GM06990 (cell line): ENCODE results near the gene EXD3.
A peak's percentile ranks its signal among the peaks of the same experiment; 100 is the strongest.

Experiments used
- DNase-seq: peaks from one replicate; pipeline ENCODE4 v3.0.0-alpha.2; 2011; ENCODE audit not compliant: insufficient read length; ENCODE audit errors: extremely low read depth
- H3K27me3 ChIP-seq: replicated peaks from 2 replicates; pipeline ENCODE4 v1.6.0; 2011; ENCODE audit warnings: low read length; ENCODE audit not compliant: control insufficient read depth, insufficient read depth
- H3K36me3 ChIP-seq: 2 replicates; pipeline ENCODE4 v1.5.1; 2011; ENCODE audit warnings: low read length; ENCODE audit not compliant: control insufficient read depth, insufficient read depth
- H3K4me3 ChIP-seq: replicated peaks from 2 replicates; pipeline ENCODE4 v1.5.1; 2011; ENCODE audit warnings: low read depth, mild to moderate bottlenecking, control low read depth, low read length
- TF ChIP-seq, protein P1 (sequence below): IDR thresholded peaks from 2 replicates; pipeline ENCODE4 v1.5.1; 2011; ENCODE audit warnings: low read length, control low read depth, mild to moderate bottlenecking, inconsistent platforms; ENCODE audit not compliant: insufficient read depth, poor library complexity, severe bottlenecking

The EXD3 gene

DNA sequence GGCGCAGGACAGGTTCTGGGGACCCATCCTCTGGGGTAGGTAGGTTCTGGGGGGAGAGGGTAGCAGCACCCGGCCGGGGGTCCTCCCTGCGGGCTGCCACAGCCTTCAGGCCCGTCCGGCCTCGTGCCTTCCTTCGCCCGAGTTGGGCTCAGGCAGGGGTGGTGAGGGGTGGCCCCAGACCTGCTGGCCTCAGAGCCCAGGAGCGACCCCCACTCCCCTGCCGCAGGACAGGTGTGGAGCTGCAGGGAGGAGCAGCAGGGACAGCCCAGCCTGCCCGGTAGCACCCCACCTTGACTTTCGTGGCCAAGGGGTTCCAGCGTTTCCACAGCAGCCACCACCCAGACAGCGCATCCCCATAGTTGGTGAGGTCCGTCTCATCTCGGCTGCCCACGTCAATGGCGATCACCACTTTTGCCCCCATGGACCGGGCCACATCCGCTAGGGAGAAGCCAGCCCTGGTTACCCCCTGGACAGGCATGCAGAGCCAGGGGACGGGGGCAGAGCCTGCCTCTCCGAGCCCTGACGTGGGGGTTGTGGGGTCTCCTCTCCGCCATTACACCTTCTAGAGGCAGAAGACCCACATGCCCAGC, 39.5 kb upstream of the EXD3 start:
- no peak for DNase-seq
- no peaks in the 10 kb centered on the region for H3K27me3 ChIP-seq
- no peak overlapping the region for H3K4me3 ChIP-seq
- H3K36me3 ChIP-seq, result no peaks in the 10 kb centered on the region
- TF ChIP-seq, protein P1, sequence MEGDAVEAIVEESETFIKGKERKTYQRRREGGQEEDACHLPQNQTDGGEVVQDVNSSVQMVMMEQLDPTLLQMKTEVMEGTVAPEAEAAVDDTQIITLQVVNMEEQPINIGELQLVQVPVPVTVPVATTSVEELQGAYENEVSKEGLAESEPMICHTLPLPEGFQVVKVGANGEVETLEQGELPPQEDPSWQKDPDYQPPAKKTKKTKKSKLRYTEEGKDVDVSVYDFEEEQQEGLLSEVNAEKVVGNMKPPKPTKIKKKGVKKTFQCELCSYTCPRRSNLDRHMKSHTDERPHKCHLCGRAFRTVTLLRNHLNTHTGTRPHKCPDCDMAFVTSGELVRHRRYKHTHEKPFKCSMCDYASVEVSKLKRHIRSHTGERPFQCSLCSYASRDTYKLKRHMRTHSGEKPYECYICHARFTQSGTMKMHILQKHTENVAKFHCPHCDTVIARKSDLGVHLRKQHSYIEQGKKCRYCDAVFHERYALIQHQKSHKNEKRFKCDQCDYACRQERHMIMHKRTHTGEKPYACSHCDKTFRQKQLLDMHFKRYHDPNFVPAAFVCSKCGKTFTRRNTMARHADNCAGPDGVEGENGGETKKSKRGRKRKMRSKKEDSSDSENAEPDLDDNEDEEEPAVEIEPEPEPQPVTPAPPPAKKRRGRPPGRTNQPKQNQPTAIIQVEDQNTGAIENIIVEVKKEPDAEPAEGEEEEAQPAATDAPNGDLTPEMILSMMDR, result no peak

GRCh38 chr9:137461663-137462395, 38.9 kb upstream of the EXD3 start:
- Histone ChIP-seq H3K4me3 (peak overlapping the region; percentile 37), H3K27me3 (no peaks in the 10 kb centered on the region), H3K36me3 (peaks cover 3% of the 10 kb centered on the region)
- TF ChIP-seq, protein P1, result peak; percentile 47
- peak; percentile 93 for DNase-seq

GRCh38 chr9:137461316-137461662, 38.3 kb upstream of the EXD3 start:
- no peak for DNase-seq
- Histone ChIP-seq H3K27me3 (no peaks in the 10 kb centered on the region), H3K4me3 (peak overlapping the region; percentile 28), H3K36me3 (peaks cover 3% of the 10 kb centered on the region)
- TF ChIP-seq, protein P1, result no peak

DNA sequence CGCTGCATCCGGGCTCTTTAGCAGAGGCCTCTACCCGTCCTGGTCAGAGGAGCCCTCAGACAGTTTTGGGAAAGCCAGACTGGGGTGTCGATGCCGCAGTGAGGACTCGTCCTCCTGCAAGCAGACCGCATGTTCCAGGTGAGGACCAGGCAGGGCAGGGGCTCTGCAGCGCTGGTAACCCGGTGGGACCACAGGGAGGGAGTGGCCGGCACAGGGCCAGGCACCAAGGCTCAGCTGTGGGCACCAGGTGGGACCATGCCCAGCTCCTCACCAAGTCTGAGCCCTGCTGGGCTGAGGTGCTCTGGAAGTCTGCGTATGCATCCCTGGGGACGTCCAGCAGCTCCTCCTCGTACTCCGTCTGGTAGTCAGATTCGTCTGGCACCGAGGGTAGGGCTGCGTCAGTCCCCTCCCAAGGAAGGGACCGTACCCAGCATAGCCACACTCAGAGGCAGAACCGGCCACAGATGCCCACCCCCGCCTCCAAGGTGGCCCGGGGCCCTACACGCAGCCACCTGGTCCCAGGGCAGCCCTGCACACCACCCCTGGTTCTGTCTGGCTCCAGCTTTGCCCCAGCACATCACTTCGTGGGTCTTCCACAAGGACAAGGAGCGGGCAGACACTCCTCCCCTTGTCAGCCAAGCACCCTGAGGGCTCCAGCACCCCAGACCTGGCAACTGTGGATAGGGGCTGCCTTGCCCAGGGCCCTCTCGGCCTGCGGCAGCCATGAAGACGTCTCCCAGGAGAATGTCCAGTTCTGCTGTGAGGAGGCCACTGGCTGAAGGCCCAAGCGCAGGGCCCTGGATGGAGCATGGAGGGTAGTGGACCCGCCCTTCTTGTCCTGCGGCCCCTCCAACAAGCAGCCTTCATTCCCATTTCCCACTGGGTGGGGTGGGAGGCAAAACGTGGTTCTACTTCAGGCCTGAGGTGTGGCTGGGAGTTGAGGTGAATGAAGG, 37.7 kb upstream of the EXD3 start:
- TF ChIP-seq, protein P1, result no peak
- no peak overlapping the region for H3K4me3 ChIP-seq
- DNase-seq, result no peak

GRCh38 chr9:137459601-137460362, 36.8 kb upstream of the EXD3 start:
- Histone ChIP-seq H3K4me3 (peak overlapping the region; percentile 51), H3K36me3 (peaks cover 5% of the 10 kb centered on the region), H3K27me3 (no peaks in the 10 kb centered on the region)
- DNase-seq, result no peak
- TF ChIP-seq, protein P1, result no peak

More for the DNA sequence above, 37.7 kb upstream of the EXD3 start:
- Histone ChIP-seq H3K36me3 (peaks cover 3% of the 10 kb centered on the region), H3K27me3 (no peaks in the 10 kb centered on the region)
